ENCODE measurements around the gene TMEM240.
"Not testable (repeated sequence)": the region's sequence is repeated elsewhere in the genome, so short reads cannot be mapped to it uniquely, and the experiment has no call there.

Gene TMEM240

DNA sequence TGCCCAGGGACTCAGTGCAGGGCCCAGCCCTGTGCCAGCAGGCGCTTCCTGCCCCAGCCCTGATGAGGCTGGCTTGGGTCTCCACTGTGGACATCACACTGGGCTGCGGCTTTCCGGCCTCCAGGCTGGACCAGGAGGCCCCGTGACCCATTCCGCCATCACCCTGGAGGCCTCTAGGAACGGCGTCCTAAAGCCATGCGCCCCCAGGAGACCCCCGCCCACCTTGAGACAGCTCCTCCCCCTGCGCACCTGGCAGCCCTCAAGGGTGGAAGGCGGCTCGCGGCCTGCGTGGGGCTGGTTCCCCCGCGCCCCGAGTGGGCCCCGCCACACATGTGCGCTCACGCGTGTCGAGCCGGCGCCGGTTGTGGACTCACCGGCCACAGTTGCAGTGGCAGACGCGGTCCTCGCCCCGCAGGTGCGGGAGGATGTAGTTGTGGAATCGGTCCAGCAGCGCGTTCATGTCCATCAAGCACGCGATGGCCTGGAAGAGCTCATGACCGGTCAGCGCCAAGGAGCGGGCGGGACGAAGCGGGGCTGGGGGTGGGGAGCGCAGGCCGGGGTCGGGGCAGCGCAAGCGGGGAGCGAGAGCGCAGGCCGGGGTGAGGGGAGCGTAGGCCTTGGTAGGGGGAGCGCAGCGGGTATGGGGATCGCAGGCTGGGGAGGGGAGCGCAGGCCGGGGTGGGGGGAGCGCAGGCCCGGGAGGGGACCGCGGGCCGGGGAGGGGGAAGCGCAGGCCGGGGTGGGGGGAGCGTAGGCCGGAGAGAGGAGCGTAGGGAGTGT lies 924 bp downstream of the TMEM240 start:
- DNase-seq = peak; percentile 43

DNA sequence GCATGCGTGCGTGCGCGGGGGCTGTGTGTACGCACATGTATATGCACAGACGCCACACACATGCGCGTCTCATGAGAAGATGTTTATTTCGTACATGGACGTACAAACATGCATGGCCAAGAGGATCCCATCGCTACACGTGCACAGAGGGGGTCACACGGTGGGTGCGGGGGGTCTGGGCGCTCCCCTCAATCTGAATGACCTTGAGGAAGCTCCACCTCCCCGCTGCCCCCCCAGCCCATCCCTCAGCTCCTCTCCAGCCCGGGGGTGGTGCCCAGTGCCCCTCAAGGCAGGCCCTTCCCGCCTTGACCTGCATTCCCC lies 1.5 kb downstream of the TMEM240 start:
- DNase-seq = no peak

DNA sequence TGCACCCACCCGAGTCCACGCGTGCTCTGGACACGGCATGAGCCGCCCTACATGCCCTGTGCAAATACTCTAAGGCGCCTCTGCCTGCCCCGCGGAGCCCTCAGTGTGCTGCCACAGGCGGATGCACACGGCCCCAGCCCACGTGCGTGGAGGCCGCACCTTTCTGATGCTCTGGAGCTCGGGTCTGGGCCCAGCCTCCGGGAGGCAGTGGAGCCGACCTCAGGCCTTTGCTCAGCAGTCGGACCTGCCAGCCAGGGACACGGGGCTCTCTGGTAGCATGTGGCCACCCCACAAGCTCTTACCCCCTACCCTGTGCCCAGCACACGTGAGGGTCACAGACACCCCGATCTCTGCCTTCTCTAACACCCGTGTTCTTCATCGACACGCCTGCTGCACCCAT lies 2.1 kb downstream of the TMEM240 start:
- no peak for DNase-seq

- no peak for DNase-seq
Observed at GRCh38 chr1:1537626-1538250, 2.7 kb downstream of the TMEM240 start.

- DNase-seq = no peak
Observed at GRCh38 chr1:1536938-1537546, 3.4 kb downstream of the TMEM240 start.

GRCh38 chr1:1536019-1536937 lies 4.1 kb downstream of the TMEM240 start:
- no peak for DNase-seq

- no peak for DNase-seq
Observed at GRCh38 chr1:1535201-1536018, 5.0 kb downstream of the TMEM240 start.

DNA sequence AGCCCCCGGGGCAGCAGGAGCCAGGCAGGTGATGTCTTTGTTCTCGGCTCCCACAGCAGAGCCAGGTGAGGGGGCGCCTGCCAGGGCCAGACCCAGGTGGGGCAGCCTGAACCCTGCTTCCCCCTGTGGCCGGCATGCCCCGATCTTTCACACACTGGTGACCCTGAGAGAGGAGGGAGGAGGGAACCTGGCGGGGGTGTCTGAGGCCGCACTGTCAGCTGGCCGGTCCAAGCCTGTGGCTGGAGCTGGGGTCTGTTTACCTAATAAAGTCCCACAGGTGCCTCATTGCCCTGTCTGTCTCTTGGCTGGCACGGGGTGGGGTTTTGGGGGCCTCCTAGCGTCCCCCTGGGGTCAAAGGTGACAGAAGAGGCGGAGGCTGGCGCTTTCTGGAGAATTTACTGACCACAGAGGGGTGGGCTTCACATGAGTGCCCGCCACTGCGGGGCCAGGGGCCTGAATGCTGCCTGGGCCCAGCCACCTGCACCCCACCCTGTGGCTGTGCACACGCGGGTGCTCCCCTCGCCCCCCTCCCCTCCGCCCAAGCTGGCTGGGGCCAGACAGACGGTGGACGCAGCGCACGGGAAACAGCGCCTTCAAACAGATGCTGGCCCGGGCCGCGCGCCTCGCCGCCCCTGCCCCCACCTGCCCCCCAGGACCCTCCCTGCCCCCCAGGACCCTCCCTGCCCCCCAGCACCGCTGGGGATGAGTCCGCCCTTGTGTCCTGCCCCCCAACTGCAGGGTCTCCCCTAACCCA lies 5.8 kb downstream of the TMEM240 start:
- no peak for DNase-seq

DNA sequence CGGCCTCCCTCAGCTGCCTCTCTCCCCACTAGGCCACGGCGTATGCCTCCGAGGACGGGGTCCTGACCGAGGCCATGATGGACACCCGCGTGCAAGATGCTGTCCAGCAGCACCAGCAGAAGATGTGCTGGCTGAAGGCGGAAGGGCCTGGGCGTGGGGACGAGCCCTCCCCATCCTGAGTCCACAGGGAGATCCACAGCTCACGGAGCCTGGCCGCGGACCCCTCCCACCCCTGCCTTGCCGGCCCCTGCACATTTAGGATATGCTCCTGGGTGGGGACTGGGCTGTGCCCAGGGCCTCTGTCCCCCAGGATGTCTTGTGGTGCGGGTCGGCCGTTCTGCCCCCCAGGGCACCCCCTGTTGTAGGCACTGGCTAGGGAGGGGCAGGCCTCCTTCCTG lies 6.5 kb downstream of the TMEM240 start:
- DNase-seq = not testable (repeated sequence)

DNA sequence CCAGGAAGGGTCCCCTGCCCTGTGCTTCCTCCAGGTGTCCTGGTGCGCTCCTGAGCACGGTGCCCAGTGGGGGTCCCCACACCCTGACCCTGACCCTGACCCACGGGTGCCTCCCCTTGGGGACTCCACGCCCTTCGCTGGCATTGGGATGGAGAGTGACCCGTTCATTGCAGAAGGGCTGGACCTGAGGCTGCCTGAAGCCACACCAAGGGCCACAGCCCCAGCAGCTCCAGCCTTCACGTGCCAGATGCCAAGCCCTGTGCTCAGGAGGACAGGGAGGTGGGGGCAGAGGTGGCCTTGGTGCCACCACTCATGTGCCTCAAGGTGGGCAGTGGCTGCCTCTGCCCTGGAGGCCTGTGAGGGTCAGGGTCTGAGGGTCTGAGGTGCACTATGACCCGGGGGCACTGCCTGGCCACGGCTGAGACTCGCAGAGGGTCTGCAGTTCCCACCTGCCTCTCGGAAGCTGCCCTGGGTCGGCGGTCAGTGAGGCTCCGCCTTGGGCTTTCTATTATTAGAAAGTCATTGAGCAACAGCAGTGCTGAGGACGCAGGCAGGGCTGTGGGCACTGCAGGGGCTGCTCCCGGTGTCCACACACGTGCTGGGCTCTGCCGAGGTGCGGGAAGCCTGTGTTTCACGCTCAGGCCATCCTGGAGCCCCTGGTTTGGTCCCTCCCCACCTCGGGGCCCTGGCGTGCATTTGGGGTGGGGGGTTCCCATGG lies 7.1 kb downstream of the TMEM240 start:
- DNase-seq = not testable (repeated sequence)

GRCh38 chr1:1531947-1532346 lies 8.5 kb downstream of the TMEM240 start:
- no peak for DNase-seq

DNA sequence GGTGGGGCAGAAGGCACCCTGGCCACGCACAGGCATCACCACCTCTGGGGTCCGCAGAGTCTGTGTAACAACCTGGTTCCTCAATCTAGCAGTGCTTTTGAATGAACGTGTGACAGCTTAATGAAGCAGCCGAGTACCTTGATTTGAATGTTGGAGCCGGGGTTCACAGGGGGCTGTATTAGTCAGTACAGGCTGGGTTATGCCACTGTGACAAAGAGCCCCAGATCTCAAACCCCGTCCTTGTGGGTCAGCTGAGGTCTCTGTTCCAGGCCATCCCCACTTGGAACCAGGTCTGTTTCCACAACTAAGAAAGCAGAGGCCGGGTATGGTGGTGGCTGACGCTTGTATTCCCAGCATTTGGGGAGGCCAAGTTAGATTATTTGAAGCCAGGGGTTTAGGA lies 10.5 kb downstream of the TMEM240 start:
- no peak for DNase-seq

DNA sequence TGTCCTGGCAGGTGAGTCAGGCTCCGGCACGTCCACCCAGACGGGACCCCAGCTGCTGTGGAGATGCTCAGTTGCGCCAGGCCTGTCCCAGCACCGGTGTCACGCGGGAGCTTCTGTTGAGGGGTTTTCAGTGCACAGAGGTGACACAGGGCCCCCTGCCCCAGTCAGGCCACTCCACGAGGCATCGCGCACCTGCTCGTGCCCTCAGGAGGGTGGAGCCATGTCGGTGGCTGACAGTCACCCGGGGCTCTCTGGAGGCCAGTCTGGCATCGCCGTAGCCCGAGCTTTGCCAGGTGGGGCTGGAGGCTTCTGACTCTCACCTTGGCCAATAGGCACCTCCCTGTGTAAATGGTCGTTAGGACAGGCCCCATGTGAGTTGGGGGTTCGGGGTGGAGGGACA lies 11.1 kb downstream of the TMEM240 start:
- no peak for DNase-seq

GRCh38 chr1:1528301-1529267 lies 11.8 kb downstream of the TMEM240 start:
- no peak for DNase-seq

DNA sequence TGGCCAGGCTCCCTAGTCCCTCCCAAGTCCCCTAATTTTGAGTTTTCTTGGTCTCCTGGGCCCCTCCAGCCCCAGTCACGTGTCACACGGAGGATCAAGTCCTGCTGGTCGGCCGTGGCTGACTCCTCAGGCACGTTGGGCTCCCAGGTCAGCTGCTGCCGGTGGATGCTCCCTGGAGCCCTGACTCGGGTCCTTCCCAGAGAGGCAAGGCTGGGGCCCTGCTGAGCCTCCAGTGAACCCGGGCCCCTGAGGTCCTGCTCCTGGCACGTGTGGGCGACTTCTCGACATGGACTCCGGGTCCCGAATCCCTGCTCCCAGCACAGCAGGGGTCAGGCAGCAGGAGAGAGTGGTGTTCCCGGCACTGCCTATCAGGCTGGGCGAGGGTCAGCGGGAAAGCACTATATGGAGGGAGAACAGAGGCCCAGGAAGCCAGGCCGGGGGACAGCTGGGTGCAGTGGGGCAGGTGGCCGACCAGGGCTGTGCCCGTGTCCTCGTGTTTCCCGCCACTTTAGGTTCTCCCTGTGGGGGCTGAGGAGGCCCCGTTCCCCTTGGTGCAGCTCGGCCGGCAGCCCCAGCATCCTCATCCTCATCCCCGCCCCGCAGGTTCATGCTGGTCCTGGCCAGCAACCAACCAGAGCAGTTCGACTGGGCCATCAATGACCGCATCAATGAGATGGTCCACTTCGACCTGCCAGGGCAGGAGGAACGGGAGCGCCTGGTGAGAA lies 13.2 kb downstream of the TMEM240 start:
- no peak for DNase-seq

GRCh38 chr1:1526476-1526875 lies 13.9 kb downstream of the TMEM240 start:
- DNase-seq = not testable (repeated sequence)

DNA sequence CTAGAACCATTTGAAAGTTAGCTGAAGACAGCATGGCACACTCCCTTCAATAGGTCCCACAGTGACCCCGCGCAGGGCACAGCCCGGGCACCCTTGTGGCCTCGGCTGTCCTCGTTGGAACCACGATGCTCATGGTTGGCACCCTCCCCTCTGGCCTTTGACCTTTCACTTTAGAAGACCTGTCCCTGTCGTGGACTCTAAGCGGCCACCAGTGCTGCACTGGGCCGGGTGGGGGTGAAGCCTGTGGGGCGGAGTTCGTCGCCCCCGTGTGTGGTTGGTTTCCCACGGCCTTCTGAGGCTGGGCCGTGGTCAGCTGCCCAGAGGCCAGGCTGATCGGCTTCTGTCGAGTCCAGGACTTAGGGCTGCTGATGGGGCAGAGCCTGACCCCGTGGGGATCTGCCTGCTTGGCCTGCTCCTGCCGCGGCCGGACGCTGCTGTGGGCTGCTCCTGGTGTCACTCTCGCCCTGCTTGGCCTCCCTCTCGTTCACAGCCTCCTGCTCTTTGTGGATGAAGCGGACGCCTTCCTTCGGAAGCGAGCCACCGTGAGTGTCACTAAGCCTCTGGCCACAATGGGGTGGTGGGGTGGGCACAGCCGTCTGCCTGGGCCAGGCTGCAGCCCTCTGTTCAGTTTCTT lies 15.6 kb downstream of the TMEM240 start:
- not testable (repeated sequence) for DNase-seq

DNA sequence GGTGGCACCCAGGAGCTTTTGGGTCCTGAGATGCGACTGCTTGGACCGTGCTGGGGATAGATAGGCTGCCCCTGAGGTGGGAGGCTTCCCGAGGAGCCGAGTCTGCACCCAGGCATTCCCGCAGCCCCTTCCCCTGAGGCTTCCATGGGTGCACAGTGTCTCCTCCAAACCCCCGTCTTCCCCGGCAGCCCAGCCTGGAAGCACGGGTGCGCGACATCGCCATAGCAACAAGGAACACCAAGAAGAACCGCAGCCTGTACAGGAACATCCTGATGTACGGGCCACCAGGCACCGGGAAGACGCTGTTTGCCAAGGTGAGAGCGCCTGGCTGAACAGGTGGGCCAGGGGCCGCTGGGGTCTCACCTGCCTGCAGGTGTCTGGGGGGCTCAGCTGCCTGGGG lies 16.8 kb downstream of the TMEM240 start:
- not testable (repeated sequence) for DNase-seq
